Measurements from ENCODE around the gene PCSK4.
"Not testable (repeated sequence)": the region's sequence is repeated elsewhere in the genome, so short reads cannot be mapped to it uniquely, and the experiment has no call there.

- TF ChIP-seq, protein P1, sequence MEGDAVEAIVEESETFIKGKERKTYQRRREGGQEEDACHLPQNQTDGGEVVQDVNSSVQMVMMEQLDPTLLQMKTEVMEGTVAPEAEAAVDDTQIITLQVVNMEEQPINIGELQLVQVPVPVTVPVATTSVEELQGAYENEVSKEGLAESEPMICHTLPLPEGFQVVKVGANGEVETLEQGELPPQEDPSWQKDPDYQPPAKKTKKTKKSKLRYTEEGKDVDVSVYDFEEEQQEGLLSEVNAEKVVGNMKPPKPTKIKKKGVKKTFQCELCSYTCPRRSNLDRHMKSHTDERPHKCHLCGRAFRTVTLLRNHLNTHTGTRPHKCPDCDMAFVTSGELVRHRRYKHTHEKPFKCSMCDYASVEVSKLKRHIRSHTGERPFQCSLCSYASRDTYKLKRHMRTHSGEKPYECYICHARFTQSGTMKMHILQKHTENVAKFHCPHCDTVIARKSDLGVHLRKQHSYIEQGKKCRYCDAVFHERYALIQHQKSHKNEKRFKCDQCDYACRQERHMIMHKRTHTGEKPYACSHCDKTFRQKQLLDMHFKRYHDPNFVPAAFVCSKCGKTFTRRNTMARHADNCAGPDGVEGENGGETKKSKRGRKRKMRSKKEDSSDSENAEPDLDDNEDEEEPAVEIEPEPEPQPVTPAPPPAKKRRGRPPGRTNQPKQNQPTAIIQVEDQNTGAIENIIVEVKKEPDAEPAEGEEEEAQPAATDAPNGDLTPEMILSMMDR (IDR thresholded peaks at IDR 0.05 in 2 of 3, conservative IDR thresholded peaks at IDR 0.05 in 1 of 3; ENCODE audit: insufficient read depth in 2 of 3, low read depth in 1 of 3, low read length in 3 of 3), result not testable (repeated sequence)
- TF ChIP-seq NR2C2 (CRISPR knock-in tag; IDR thresholded peaks at IDR 0.05); NR2C2 (tag; IDR thresholded peaks at IDR 0.05); MAZ (CRISPR knock-in tag; conservative IDR thresholded peaks at IDR 0.05 in 1 of 2, IDR thresholded peaks at IDR 0.05 in 1 of 2); USF2 (CRISPR knock-in tag; IDR thresholded peaks at IDR 0.05); CBX5 (IDR thresholded peaks at IDR 0.05; ENCODE audit: borderline replicate concordance, low read depth); MECOM (CRISPR knock-in tag; IDR thresholded peaks at IDR 0.05); ZNF764 (CRISPR knock-in tag; IDR thresholded peaks at IDR 0.05; ENCODE audit: low read depth); SPI1 (IDR thresholded peaks at IDR 0.05; ENCODE audit: borderline replicate concordance, low read depth, low read length); SP1 (CRISPR knock-in tag; IDR thresholded peaks at IDR 0.05): not testable (repeated sequence)
These were observed 40.7 kb upstream of the PCSK4 start for GRCh38 chr19:1530856-1531255.
